Measurements from ENCODE around the gene SMIM28. TPM values are rescaled to one million over a fixed set of nuclear protein-coding genes. Genes with fewer than 3 reads are reported as not detected.

The SMIM28 gene
- total and polyA plus RNA-seq, 8 donors: not detected

DNA sequence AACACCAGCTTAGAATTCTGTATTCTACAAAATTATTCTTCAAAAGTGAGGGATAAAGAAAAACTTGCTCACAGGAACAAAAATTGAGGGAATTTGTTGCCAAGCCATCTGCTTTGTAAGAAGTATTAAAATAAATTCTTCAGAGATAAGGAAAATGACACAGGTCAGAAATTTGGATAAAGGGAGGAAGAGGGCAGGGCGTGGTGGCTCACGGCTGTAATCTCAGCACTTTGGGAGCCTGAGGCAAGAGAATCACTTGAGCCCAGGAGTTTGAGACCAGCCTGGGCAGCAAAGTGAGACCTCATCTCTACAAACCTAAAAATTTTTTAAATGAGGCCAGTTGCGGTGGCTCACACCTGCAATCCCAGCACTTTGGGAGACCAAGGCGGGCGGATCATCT is 11.8 kb downstream of the SMIM28 start:
- DNase-seq: no peak
- no peak for TF ChIP-seq POLR2AphosphoS5 (IDR thresholded peaks at IDR 0.05)
- no peak for TF ChIP-seq EP300 (IDR thresholded peaks at IDR 0.05)
- no peak for TF ChIP-seq POLR2A (IDR thresholded peaks at IDR 0.05)
- TF ChIP-seq, protein P1, sequence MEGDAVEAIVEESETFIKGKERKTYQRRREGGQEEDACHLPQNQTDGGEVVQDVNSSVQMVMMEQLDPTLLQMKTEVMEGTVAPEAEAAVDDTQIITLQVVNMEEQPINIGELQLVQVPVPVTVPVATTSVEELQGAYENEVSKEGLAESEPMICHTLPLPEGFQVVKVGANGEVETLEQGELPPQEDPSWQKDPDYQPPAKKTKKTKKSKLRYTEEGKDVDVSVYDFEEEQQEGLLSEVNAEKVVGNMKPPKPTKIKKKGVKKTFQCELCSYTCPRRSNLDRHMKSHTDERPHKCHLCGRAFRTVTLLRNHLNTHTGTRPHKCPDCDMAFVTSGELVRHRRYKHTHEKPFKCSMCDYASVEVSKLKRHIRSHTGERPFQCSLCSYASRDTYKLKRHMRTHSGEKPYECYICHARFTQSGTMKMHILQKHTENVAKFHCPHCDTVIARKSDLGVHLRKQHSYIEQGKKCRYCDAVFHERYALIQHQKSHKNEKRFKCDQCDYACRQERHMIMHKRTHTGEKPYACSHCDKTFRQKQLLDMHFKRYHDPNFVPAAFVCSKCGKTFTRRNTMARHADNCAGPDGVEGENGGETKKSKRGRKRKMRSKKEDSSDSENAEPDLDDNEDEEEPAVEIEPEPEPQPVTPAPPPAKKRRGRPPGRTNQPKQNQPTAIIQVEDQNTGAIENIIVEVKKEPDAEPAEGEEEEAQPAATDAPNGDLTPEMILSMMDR (IDR thresholded peaks at IDR 0.05): no peak
- Histone ChIP-seq H3K4me1 (no peaks in the 10 kb centered on the region), H3K4me3 (no peak overlapping the region), H3K36me3 (no peaks in the 10 kb centered on the region), H3K9me3 (no peaks in the 10 kb centered on the region), H3K27ac (no peak overlapping the region), H3K27me3 (no peaks in the 10 kb centered on the region)
- 81 to 88% (median 84%) methylated on average over 5 of the region's 5 CpGs for WGBS, 5 donors
- intact Hi-C loops (cut with DNase I; ENCODE audit: low total_unique reads): no loop called here

DNA sequence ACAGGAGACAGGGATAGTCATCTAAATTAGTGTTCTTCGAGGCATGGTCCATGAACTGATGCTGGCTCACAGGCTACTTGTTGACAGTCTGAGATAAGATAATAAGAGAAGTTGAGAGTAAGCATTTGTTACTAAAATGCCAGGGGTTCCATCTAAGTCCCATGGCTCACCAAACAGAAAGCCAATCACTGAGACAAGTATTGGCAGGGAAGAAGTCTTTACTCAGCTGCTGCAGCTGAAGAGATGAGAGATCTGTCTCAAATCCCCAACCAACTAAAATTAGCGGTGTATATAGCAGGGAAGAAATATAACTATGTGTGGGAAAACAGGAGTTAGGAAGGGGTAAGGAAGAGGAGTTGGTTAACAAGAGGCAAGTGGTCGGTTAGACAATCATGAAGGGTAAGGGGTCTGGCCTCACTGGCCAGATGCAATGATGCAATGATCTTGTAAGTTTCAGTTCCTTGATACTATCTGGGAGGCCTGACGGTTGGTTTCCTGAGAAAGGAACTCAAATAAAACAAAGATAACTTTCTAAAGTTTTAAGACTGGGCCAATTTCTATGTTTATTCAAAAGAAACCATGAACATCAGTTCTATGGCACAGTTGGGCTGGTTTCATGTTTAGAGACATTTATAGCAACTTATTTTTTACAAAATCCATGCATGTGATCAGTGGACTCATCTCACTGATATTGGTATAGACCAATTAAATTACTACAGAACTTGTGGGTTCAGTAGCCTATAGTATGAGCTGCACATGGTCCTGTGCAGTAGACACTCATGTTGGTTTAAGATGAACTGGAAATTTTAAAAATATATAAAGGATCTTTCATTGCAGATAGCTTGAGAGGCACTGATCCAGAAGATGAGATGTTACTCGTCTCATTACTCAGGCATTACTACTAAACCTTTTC is 16.4 kb downstream of the SMIM28 start:
- no peak overlapping the region for H3K27ac ChIP-seq
- no peaks in the 10 kb centered on the region for H3K27me3 ChIP-seq
- 69 to 81% (median 73%) methylated on average over 5 of the region's 5 CpGs for WGBS, 5 donors
- TF ChIP-seq POLR2A (IDR thresholded peaks at IDR 0.05) (no peak), EP300 (IDR thresholded peaks at IDR 0.05) (no peak), POLR2AphosphoS5 (IDR thresholded peaks at IDR 0.05) (no peak)
- TF ChIP-seq, protein P1 (IDR thresholded peaks at IDR 0.05): no peak
- intact Hi-C loops (cut with DNase I; ENCODE audit: low total_unique reads): no loop called here
- H3K9me3 ChIP-seq: no peaks in the 10 kb centered on the region
- H3K4me1 ChIP-seq: no peaks in the 10 kb centered on the region
- H3K36me3 ChIP-seq: no peaks in the 10 kb centered on the region
- H3K4me3 ChIP-seq: no peak overlapping the region
- DNase-seq: no peak

DNA sequence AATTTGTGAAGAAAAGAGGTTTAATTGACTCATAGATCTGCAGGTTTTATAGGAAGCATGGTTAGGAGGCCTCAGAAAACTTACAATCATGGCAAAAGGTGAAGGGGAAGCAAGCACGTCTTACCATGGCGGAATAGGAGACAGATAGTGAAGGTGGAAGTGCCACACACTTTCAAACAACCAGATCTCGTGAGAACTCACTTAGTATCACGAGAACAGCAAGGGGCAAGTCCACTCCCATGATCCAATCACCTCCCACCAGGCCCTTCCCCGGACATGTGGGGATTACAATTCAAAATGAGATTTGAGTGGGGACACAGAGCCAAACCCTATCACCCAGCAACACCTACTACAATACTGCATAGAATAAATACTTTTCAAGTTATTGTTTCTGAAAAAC is 19.0 kb downstream of the SMIM28 start:
- no peaks in the 10 kb centered on the region for H3K27me3 ChIP-seq
- no peaks in the 10 kb centered on the region for H3K4me1 ChIP-seq
- no peaks in the 10 kb centered on the region for H3K36me3 ChIP-seq
- no peaks in the 10 kb centered on the region for H3K9me3 ChIP-seq
- no peak for DNase-seq
- no peak overlapping the region for H3K4me3 ChIP-seq
- no peak overlapping the region for H3K27ac ChIP-seq
- 91 to 94% (median 93%) methylated on average over 5 of the region's 5 CpGs for WGBS, 5 donors
- TF ChIP-seq POLR2A (IDR thresholded peaks at IDR 0.05): no peak
- no peak for TF ChIP-seq POLR2AphosphoS5 (IDR thresholded peaks at IDR 0.05)
- TF ChIP-seq, protein P1 (IDR thresholded peaks at IDR 0.05): no peak
- no peak for TF ChIP-seq EP300 (IDR thresholded peaks at IDR 0.05)
- intact Hi-C loops (cut with DNase I; ENCODE audit: low total_unique reads): no loop called here

DNA sequence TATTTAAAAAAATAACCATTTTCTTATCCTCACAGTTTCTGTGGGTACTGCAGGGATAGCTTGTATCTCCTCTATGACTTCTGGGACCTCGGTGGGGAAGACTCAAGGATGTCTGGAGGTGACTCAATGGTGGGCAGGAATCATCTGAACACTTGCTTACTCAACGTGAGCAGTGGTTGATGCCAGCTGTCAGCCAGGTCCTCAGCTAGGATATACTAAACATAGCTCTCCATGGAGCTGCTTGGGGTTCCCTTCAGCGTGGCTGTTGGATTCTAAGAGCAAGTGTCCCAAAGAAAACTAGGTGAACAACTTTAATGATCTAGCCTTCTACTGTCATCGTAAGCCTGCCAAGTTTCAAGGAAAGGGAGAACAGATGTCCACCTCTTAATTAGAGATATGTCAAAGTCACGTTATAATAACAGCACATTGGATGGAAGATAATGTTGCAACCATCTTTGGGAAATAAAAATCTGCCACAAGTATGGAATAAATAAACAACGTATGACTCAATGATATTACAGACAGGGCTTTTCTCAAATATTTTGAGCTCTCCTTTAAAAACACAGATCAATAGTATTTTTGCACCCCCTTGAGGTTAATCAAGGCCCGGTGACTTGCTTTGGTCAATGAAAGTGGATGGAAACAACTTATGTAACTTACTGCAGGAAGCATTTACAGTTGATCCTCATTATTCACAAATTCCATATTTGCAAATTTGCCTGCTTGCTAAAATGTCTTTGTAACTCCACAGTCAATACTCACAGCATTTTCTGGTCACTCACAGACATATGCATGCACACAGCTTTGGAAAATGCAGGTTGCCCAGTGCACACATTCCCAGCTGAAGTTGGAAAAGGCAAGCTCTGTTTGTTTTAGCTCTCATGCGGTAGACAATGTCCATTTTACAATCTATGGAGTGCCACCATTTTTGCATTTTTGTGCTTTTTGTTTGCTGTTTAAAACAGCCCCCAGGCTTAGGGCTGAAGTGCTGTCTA is 19.7 kb downstream of the SMIM28 start:
- no peak for TF ChIP-seq POLR2AphosphoS5 (IDR thresholded peaks at IDR 0.05)
- TF ChIP-seq, protein P1 (IDR thresholded peaks at IDR 0.05): no peak
- no peak for TF ChIP-seq EP300 (IDR thresholded peaks at IDR 0.05)
- no peak for TF ChIP-seq POLR2A (IDR thresholded peaks at IDR 0.05)
- Histone ChIP-seq H3K27ac (no peak overlapping the region), H3K36me3 (no peaks in the 10 kb centered on the region), H3K4me1 (no peaks in the 10 kb centered on the region), H3K4me3 (no peak overlapping the region), H3K27me3 (no peaks in the 10 kb centered on the region), H3K9me3 (no peaks in the 10 kb centered on the region)
- 81 to 84% (median 81%) methylated on average over 8 of the region's 8 CpGs for WGBS, 5 donors
- DNase-seq: no peak
- intact Hi-C loops (cut with DNase I; ENCODE audit: low total_unique reads): no loop called here

Measured in stomach (tissue), 9 donors.